Measurements from ENCODE around the gene C21orf58.
A peak's percentile ranks its signal among the peaks of the same experiment; 100 is the strongest.
"Not testable (repeated sequence)": the region's sequence is repeated elsewhere in the genome, so short reads cannot be mapped to it uniquely, and the experiment has no call there.

The C21orf58 gene

DNA sequence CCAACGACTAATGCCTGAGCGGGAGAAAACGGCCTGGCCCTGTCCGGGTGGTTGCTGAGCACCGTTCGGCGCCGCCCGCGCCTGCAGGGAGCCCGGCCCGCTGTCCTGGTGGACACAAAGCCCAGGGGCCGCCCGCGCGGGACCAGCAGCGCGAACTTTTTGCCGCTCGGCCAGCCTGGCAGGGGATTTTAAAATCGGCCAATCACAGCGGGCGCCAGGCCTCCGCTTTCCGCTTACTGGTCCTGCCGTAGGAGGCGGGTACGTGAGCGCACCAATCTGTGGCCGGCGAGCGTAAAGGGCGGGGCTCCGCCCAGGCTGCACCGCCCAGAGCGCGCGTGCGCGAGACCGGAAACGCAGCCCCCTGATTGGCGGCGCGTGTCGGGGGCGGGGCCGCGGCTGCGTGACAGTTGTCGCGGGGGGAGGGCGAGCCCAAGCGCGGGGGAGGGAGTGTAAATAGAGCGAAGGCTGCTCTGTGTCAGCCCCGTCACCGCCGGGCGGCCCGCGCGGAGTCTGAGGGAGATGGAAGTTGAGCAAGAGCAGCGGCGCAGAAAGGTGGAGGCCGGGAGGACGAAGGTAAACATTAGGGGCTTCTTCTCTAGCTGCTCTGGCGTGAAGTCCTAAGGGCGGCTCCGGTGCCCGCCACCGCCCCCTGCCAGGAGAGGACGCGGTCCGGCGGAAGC is at the start of gene C21orf58, which contains the start of gene PCNT:
Gene C21orf58 (minus strand): TSS at position 161 of the 680 bp plus-strand sequence. CDS start 1,132 bp downstream, outside the sequence.
Gene PCNT (plus strand): TSS at position 447 of the 680 bp plus-strand sequence. CDS start 73 bp downstream, at position 520.
- peak; percentile 93 to 97 for DNase-seq

DNA sequence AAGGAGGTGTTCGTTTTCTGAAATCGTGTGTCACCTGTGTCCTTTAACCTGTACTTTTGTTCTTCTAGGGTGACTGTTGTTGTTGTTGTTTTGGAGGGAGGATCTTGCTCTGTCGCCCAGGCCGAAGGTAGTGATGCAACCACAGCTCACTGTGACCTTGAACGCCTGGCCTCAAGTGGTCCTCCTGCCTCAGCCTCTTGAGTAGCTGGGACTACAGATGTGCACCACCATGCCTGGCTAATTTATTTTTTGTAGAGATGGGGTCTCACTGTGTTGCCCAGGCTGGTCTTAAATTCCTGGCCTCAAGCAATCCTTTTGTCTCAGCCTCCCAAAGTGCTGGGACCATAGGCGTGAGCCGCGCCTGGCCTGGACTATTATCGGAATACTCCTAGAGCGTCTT is 49.3 kb upstream of the C21orf58 start:
- not testable (repeated sequence) for DNase-seq

DNA sequence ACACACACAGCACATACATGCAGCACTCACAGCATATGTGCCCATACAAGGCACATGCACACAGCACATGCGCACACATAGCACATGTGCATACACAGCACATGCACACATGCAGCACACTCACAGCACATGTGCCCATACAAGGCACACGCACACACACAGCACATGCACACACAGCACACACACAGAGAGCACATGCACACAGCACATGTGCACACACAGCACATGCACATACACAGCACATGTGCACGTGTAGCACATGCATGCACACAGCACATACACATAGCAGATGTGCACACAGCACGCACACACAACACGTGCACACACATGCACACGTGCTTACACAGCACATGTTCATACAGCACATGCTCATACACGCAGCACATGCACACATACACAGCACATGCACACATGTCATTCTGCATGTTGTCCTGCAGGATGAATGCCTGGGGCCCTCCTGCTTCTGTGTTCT is 48.4 kb upstream of the C21orf58 start:
- no peak for DNase-seq

DNA sequence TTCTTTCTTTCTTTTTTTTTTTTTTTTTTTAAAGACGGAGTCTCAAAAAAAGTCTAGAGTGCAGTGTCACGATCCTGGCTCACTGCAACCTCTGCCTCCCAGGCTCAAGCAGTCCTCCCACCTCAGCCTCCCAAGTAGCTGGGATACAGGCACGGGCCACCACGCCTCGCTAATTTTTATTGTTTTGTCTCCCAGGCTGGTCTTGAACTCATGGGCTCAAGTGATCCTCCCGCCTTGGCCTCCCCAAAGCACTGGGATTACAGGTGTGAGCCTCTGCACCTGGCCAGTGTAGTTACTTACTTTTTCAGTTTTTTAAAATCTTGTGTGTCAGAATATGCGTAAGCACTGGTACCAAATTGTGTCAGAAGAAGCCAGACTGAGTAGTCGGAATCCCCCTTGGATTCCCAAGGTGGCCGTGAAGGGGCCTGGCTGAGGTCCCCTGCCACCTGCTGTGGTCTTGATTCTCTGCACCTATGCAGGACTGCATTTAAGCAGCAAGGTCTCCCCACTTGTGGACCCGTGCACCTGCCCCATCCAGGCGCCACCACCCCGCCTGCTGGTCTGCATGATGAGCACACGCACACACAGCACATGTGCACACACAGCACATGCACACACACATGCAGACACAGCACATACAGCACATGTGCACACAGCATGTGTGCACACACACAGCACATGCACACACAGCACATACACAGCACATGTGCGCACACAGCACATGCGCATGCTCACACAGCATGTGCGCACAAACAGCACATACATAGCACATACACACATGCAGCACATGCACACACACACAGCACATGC is 47.7 kb upstream of the C21orf58 start:
- no peak for DNase-seq

GRCh38 chr21:46369520-46370235 is 46.0 kb upstream of the C21orf58 start:
- DNase-seq, result no peak

DNA sequence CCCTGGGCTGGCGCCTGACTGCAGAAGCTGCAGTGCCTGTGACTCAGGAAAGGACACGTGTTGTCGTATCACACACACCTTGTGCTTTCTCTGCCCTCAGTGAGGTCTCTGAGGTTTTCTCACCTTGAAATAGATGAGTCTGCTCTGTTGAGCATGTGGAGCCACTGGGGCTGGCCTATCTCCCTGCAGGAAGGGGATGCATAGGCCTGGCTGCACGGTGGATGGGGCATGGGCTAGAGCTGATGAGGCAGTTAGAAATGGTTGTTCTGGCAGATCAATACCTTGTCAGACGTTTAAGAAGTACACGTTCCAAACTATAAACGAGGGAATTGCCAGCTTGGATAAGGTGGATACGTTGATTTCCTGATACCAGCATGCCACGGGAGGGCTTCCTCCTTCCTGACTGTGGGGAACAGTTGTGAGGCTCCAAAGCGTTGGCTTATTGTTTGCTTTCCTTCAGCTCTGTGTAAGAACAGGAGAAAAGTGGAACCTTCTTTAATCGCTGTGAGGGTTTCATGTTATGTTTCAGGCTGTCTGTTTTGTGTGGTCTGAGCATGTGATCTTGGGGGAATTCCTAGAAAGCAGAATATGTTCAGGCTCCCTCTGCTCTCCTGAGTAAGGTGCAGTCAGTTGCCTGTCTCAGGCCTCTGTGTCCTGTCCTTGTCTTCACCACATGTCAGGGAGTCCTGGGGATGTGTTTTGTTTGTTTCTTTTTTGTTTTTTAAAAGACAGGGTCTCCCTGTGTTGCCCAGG is 45.0 kb upstream of the C21orf58 start:
- DNase-seq, result no peak

- no peak for DNase-seq
Observed at GRCh38 chr21:46366966-46367365, 43.3 kb upstream of the C21orf58 start.

DNA sequence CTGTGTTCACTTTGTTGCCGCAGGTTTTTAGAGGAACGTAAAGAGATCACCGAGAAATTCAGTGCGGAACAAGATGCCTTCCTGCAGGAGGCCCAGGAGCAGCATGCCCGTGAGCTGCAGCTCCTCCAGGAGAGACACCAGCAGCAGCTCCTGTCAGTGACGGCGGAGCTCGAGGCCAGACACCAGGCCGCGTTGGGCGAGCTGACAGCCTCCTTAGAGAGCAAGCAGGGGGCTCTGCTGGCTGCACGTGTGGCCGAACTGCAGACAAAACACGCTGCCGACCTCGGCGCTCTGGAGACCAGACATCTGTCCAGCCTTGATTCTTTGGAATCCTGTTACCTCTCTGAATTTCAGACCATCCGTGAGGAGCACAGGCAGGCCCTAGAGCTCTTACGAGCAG is 42.9 kb upstream of the C21orf58 start:
- no peak for DNase-seq

DNA sequence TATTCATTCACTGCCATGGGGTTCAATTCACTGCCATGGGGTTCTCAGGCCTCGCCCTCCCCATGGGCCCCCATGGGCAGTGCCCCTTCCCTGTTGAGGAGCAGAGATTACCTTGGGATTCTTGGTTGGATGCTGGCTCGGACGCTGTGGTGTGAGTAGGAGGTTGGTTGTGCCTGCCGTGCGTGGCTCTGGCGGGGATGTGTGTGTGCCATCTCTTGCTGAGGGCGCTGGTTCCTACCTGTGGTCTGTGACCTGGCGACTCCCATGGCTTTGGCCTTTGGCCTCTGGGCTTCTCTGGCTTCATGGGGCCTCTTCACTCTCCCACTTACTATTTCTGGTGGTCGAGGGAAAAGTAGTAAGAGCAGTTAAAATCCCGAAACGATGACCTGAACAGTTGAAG is 42.4 kb upstream of the C21orf58 start:
- no peak for DNase-seq

DNA sequence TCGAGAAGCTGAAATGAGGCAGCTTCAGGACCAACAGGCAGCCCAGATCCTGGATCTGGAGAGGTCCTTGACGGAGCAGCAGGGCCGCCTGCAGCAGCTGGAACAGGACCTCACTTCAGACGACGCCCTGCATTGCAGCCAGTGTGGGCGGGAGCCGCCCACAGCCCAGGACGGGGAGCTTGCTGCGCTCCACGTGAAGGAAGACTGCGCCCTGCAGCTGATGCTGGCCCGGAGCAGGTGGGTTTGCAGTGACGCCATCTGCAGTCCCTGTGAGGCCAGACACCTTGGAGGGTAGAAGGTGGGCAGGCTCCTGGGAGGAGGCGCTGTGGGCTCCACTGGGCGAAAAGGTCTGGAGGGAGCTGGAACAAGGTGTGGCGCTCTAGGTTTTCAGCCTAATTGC is 40.0 kb upstream of the C21orf58 start:
- no peak for DNase-seq

GRCh38 chr21:46362946-46363345 is 39.3 kb upstream of the C21orf58 start:
- DNase-seq, result no peak

- no peak for DNase-seq
Observed at GRCh38 chr21:46361935-46362334, 38.3 kb upstream of the C21orf58 start.

DNA sequence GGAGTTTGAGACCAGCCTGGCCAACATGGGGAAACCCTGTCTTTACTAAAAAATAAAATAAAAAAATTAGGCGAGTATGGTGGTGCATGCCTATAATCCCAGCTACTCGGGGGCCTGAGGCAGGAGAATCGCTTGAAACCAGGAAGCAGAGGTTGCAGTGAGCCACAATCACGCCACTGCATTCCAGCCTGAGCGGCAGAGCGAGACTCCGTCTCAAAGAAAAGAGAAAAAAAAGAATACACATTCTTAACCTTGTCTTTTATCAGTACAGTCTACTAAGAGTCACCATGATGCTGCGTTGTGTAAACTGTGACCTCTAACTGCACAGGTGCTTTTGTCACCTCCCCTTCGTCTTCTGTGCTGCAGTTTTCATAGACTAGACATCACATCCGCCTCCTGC is 37.5 kb upstream of the C21orf58 start:
- no peak for DNase-seq

DNA sequence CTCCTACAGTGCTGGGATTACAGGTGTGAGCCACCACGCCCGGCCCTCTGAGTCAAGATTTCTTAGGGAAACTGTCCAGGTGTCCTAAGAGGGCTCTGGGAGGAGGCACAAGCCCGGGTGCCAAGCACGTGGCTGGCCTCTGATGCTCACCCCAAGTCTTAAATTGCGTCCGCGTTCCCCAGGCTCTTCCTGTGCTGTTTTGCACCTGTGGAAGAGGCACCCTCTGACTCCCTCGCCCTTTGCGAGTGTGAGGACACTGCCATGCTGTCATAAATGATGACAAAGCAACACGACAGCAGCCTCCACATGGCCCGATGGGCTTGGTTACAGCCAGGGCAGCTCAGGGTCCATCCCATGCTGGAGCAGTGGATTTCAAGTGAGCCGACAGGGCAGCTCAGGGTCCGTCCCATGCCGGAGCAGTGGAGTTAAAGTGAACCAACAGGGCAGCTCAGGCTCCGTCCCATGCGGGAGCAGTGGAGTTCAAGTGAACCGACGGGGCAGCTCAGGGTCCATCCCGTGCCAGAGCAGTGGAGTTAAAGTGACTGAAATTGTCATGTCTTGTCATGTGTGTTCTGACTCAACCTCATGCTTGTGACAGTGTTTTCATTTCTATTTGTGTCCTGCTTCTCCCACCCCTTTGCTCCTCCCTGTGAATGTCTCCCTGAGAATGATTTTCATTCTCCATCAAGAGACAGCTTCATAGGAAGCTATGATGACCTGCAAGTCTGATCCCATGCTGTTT is 34.2 kb upstream of the C21orf58 start:
- DNase-seq, result no peak

- DNase-seq, result no peak
Observed at GRCh38 chr21:46357335-46357604, 33.6 kb upstream of the C21orf58 start.

GRCh38 chr21:46356494-46357334 is 33.0 kb upstream of the C21orf58 start:
- DNase-seq, result no peak

- DNase-seq, result no peak
Observed at GRCh38 chr21:46356005-46356338, 32.3 kb upstream of the C21orf58 start.

GRCh38 chr21:46355161-46356004 is 31.7 kb upstream of the C21orf58 start:
- no peak for DNase-seq

- no peak for DNase-seq
Observed at GRCh38 chr21:46354518-46354917, 30.8 kb upstream of the C21orf58 start.

DNA sequence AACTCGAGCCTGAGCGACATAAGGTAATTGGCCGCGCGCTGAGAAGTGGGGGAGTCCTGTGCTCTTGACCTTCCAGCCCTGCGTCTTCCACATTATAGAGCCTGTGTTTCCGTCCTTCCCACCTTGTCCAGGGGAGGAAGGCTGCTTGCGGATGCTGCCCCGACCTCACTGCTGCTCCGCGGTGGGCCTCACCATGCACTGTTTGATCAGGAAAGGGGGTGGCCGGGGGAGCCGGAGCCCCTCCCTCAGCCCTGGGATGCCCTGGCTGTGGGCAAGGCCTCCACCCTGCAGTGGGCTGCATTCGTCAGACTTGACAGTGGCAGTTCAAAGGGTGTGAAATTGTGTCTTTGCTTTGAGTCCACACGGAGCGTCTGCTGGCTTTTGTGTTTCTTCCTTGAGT is 30.4 kb upstream of the C21orf58 start:
- DNase-seq, result no peak
